Keratinocyte (primary cell): ENCODE measurements around the gene DEPDC4.

Source experiments
- EZH2 ChIP-seq: IDR thresholded peaks from one replicate; pipeline ENCODE4 v1.6.1; 2012; ENCODE audit warnings: inconsistent platforms, mild to moderate bottlenecking, low read length, moderate library complexity
- TF ChIP-seq, protein P1 (sequence below), 3 experiments: IDR thresholded peaks in 1 of 3; conservative IDR thresholded peaks in 1 of 3; optimal IDR thresholded peaks in 1 of 3; 2 replicates in 2 of 3; 3 replicates in 1 of 3; pipeline versions ENCODE3 to v1.5.1; 2011; ENCODE audit warnings: low read length in 3 of 3, mild to moderate bottlenecking in 3 of 3, moderate library complexity in 2 of 3, control low read depth in 1 of 3, inconsistent platforms in 1 of 3; ENCODE audit not compliant: insufficient read depth in 2 of 3; ENCODE audit errors: extremely low read depth in 1 of 3

DNA sequence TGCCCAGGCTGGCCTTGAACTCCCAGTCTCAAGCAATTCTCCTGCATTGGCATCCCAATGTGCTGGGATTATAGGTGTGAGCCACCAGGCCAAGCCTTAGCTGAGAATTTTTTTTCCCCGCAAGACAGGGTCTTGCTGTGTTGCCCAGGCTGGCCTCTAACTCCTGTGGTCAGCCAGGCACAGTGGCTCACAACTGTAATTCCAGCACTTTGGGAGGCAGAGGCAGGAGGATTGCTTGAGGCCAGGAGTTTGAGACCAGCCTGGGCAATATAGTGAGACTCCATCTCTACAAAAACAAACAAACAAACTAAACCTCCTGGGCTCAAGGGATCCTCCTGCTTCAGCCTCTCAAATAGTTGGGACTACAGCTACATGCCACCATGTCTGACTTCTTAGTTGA, 27.3 kb downstream of the DEPDC4 start:
- TF ChIP-seq, protein P1, sequence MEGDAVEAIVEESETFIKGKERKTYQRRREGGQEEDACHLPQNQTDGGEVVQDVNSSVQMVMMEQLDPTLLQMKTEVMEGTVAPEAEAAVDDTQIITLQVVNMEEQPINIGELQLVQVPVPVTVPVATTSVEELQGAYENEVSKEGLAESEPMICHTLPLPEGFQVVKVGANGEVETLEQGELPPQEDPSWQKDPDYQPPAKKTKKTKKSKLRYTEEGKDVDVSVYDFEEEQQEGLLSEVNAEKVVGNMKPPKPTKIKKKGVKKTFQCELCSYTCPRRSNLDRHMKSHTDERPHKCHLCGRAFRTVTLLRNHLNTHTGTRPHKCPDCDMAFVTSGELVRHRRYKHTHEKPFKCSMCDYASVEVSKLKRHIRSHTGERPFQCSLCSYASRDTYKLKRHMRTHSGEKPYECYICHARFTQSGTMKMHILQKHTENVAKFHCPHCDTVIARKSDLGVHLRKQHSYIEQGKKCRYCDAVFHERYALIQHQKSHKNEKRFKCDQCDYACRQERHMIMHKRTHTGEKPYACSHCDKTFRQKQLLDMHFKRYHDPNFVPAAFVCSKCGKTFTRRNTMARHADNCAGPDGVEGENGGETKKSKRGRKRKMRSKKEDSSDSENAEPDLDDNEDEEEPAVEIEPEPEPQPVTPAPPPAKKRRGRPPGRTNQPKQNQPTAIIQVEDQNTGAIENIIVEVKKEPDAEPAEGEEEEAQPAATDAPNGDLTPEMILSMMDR (optimal IDR thresholded peaks at IDR 0.05 in 1 of 3, IDR thresholded peaks at IDR 0.05 in 1 of 3, conservative IDR thresholded peaks at IDR 0.05 in 1 of 3; ENCODE audit: extremely low read depth in 1 of 3, insufficient read depth in 2 of 3, low read length in 3 of 3), result no peak
- TF ChIP-seq EZH2, result no peak
